IMR-90 (cell line): ENCODE data around the gene FRAS1.

Source experiments
- BHLHE40 ChIP-seq: fragments of 150-350 bp; IDR thresholded peaks from 2 replicates; pipeline ENCODE4 v1.6.1; 2016; ENCODE audit warnings: mild to moderate bottlenecking, low read depth, low read length
- CEBPB ChIP-seq: IDR thresholded peaks from 2 replicates; pipeline ENCODE4 v1.6.1; 2012; ENCODE audit warnings: low read depth, low read length, improper control_type of control experiment
- CHD1 ChIP-seq: IDR thresholded peaks from 2 replicates; pipeline ENCODE4 v1.6.1; 2012; ENCODE audit warnings: low read depth, low read length, improper control_type of control experiment
- ELK1 ChIP-seq: fragments of 150-350 bp; IDR thresholded peaks from 2 replicates; pipeline ENCODE4 v1.6.1; 2016; ENCODE audit warnings: low read depth, mild to moderate bottlenecking, low read length, moderate library complexity, borderline replicate concordance
- FOS ChIP-seq: fragments of 150-350 bp; IDR thresholded peaks from 2 replicates; pipeline ENCODE4 v1.6.1; 2016; ENCODE audit warnings: low read depth, low read length
- MAFK ChIP-seq: IDR thresholded peaks from 2 replicates; pipeline ENCODE4 v1.6.1; 2012; ENCODE audit warnings: low read depth, low read length, improper control_type of control experiment
- MAZ ChIP-seq: IDR thresholded peaks from 2 replicates; pipeline ENCODE4 v1.6.1; 2012; ENCODE audit warnings: low read depth, mild to moderate bottlenecking, low read length, improper control_type of control experiment, moderate library complexity, borderline replicate concordance
- MXI1 ChIP-seq: IDR thresholded peaks from 2 replicates; pipeline ENCODE4 v1.6.1; 2012; ENCODE audit warnings: low read depth, mild to moderate bottlenecking, low read length, moderate library complexity, borderline replicate concordance
- POLR2A ChIP-seq: IDR thresholded peaks from 2 replicates; pipeline ENCODE4 v1.6.1; 2012; ENCODE audit warnings: mild to moderate bottlenecking, low read depth, low read length
- RAD21 ChIP-seq: IDR thresholded peaks from 2 replicates; pipeline ENCODE4 v1.6.1; 2012; ENCODE audit warnings: low read length, improper control_type of control experiment
- RCOR1 ChIP-seq: IDR thresholded peaks from 2 replicates; pipeline ENCODE4 v1.6.1; 2012; ENCODE audit warnings: mild to moderate bottlenecking, low read length, improper control_type of control experiment; ENCODE audit not compliant: insufficient replicate concordance
- RFX5 ChIP-seq: IDR thresholded peaks from 2 replicates; pipeline ENCODE4 v1.8.0; 2012; ENCODE audit warnings: low read depth, mild to moderate bottlenecking, low read length, moderate library complexity
- SMC3 ChIP-seq: fragments of 150-350 bp; IDR thresholded peaks from 2 replicates; pipeline ENCODE4 v1.6.1; 2016; ENCODE audit warnings: low read depth, mild to moderate bottlenecking, antibody characterized with exemption, low read length, moderate library complexity
- TF ChIP-seq, protein P1 (sequence below): conservative IDR thresholded peaks from 2 replicates; pipeline ENCODE4 v1.5.1; 2012; ENCODE audit warnings: mild to moderate bottlenecking, low read depth, low read length, improper control_type of control experiment

- TF ChIP-seq MXI1 = no peak
- TF ChIP-seq, protein P1, sequence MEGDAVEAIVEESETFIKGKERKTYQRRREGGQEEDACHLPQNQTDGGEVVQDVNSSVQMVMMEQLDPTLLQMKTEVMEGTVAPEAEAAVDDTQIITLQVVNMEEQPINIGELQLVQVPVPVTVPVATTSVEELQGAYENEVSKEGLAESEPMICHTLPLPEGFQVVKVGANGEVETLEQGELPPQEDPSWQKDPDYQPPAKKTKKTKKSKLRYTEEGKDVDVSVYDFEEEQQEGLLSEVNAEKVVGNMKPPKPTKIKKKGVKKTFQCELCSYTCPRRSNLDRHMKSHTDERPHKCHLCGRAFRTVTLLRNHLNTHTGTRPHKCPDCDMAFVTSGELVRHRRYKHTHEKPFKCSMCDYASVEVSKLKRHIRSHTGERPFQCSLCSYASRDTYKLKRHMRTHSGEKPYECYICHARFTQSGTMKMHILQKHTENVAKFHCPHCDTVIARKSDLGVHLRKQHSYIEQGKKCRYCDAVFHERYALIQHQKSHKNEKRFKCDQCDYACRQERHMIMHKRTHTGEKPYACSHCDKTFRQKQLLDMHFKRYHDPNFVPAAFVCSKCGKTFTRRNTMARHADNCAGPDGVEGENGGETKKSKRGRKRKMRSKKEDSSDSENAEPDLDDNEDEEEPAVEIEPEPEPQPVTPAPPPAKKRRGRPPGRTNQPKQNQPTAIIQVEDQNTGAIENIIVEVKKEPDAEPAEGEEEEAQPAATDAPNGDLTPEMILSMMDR = no peak
- TF ChIP-seq RAD21 = no peak
- TF ChIP-seq POLR2A = no peak
- no peak for TF ChIP-seq RCOR1
- TF ChIP-seq MAFK = no peak
- no peak for TF ChIP-seq CEBPB
- TF ChIP-seq SMC3 = no peak
- no peak for TF ChIP-seq RFX5
- TF ChIP-seq BHLHE40 = no peak
- TF ChIP-seq MAZ = no peak
- no peak for TF ChIP-seq FOS
- TF ChIP-seq ELK1 = no peak
- no peak for TF ChIP-seq CHD1
Measured at GRCh38 chr4:78247536-78248285, 190.6 kb downstream of the FRAS1 start.
